HG03558 (cell line): ENCODE data around the gene CFLAR.
"Not testable (repeated sequence)": the region's sequence is repeated elsewhere in the genome, so short reads cannot be mapped to it uniquely, and the experiment has no call there.

ENCODE experiments used
- ATAC-seq: cut with Tn5 transposase; IDR thresholded peaks from one replicate; pipeline ENCODE4 v1.9.1; 2021; ENCODE audit warnings: moderate number of reproducible peaks; ENCODE audit not compliant: unreplicated experiment; ENCODE audit errors: extremely low read depth

CFLAR gene

GRCh38 chr2:201144101-201145051 is 28.4 kb downstream of the CFLAR start:
- no peak for ATAC-seq

GRCh38 chr2:201148434-201148990 is 32.5 kb downstream of the CFLAR start:
- ATAC-seq = no peak

GRCh38 chr2:201149064-201149820 is 33.3 kb downstream of the CFLAR start:
- no peak for ATAC-seq

- not testable (repeated sequence) for ATAC-seq
Observed at GRCh38 chr2:201149821-201150165, 33.8 kb downstream of the CFLAR start.

- no peak for ATAC-seq
Observed at GRCh38 chr2:201150454-201151020, 34.6 kb downstream of the CFLAR start.

GRCh38 chr2:201151127-201151981 is 35.4 kb downstream of the CFLAR start:
- ATAC-seq = peak; percentile 84

- no peak for ATAC-seq
Observed at GRCh38 chr2:201152517-201152916, 36.6 kb downstream of the CFLAR start.

GRCh38 chr2:201152999-201153815 is 37.2 kb downstream of the CFLAR start:
- ATAC-seq = no peak

- ATAC-seq = no peak
Observed at GRCh38 chr2:201154615-201155399, 38.8 kb downstream of the CFLAR start.

GRCh38 chr2:201156036-201156435 is 40.1 kb downstream of the CFLAR start:
- ATAC-seq = no peak

- no peak for ATAC-seq
Observed at GRCh38 chr2:201156640-201157039, 40.7 kb downstream of the CFLAR start.

GRCh38 chr2:201157694-201158093 is 41.7 kb downstream of the CFLAR start:
- ATAC-seq = no peak

GRCh38 chr2:201158111-201158929 is 42.4 kb downstream of the CFLAR start:
- peak; percentile 83 for ATAC-seq

- no peak for ATAC-seq
Observed at GRCh38 chr2:201164166-201164565, 48.2 kb downstream of the CFLAR start.

- no peak for ATAC-seq
Observed at GRCh38 chr2:201167546-201167945, 51.6 kb downstream of the CFLAR start.

- ATAC-seq = not testable (repeated sequence)
Observed at GRCh38 chr2:201168496-201168895, 52.5 kb downstream of the CFLAR start.

- ATAC-seq = no peak
Observed at GRCh38 chr2:201171259-201171814, 55.4 kb downstream of the CFLAR start.
